T-cell (primary cell): ENCODE measurements around the gene EEPD1. TPM values are rescaled to one million over a fixed set of nuclear protein-coding genes. Genes with fewer than 3 reads are reported as not detected.

Experiments used
- ATAC-seq, 4 experiments: fragments of 200-7000 bp in 3 of 4; fragments of 150-1000 bp in 1 of 4; cut with Tn5 transposase; replicated peaks in 1 of 4; 1 replicate in 3 of 4; 2 replicates in 1 of 4; pipeline ENCODE4 v1.10.0; 2021; ENCODE audit warnings: moderate library complexity in 3 of 4, mild to moderate bottlenecking in 2 of 4, moderate number of reproducible peaks in 1 of 4
- CTCF ChIA-PET, 2 donors: fragments of 300-600 bp; sonication (Branson Sonifier 250); formaldehyde crosslinking; loops; one replicate each; lab custom pipeline; 2022; ENCODE audit warnings: antibody characterized with exemption in 2 of 2; lab: Charles Lee
- POLR2A ChIA-PET, 2 donors: fragments of 300-600 bp; sonication (Branson Sonifier 250); formaldehyde crosslinking; loops; one replicate each; lab custom pipeline; 2022; ENCODE audit warnings: antibody characterized with exemption in 2 of 2; lab: Charles Lee
- DNase-seq, 35 experiments: peaks; one replicate each; pipeline versions ENCODE4 v3.0.0 to v3.0.0-alpha.2; 2013 to 2023
- H3K27ac ChIP-seq: one replicate; pipeline ENCODE4 v1.5.1; 2013; ENCODE audit warnings: low read length
- H3K27me3 ChIP-seq, 2 experiments: replicated peaks in 1 of 2; 1 replicate in 1 of 2; 2 replicates in 1 of 2; pipeline versions ENCODE4 v1.6.1 to v1.7.0; 2013; ENCODE audit warnings: low read length in 1 of 2, mixed read lengths in 1 of 2; ENCODE audit not compliant: control insufficient read depth in 2 of 2, insufficient read depth in 2 of 2; ENCODE audit errors: extremely low read depth in 1 of 2
- H3K36me3 ChIP-seq, 2 donors: 1 replicate in 1 of 2; 2 replicates in 1 of 2; pipeline versions ENCODE4 v1.6.1 to v1.7.0; 2013; ENCODE audit warnings: low read length in 1 of 2; ENCODE audit not compliant: control insufficient read depth in 2 of 2, insufficient read depth in 1 of 2; ENCODE audit errors: extremely low read depth in 1 of 2
- H3K4me1 ChIP-seq, 2 experiments: 1 replicate in 1 of 2; 2 replicates in 1 of 2; pipeline versions ENCODE4 v1.6.1 to v1.7.0; 2013; ENCODE audit warnings: low read length in 2 of 2, mixed read lengths in 1 of 2; ENCODE audit not compliant: insufficient read depth in 2 of 2, control insufficient read depth in 1 of 2; ENCODE audit errors: extremely low read depth in 1 of 2
- H3K4me3 ChIP-seq, 2 donors: 1 replicate in 1 of 2; 2 replicates in 1 of 2; pipeline versions ENCODE4 v1.5.1 to v1.7.0; 2013; ENCODE audit warnings: mild to moderate bottlenecking in 2 of 2, low read length in 1 of 2, moderate library complexity in 1 of 2; ENCODE audit not compliant: control insufficient read depth in 1 of 2; ENCODE audit errors: extremely low read depth in 1 of 2
- H3K9me3 ChIP-seq: 2 replicates; pipeline ENCODE4 v1.7.0; 2013
- H3K27ac Mint-ChIP-seq, 2 donors: one replicate each; pipeline ENCODE4 v1.8.0; 2020 to 2021; ENCODE audit warnings: mild to moderate bottlenecking in 2 of 2, mixed read lengths in 2 of 2
- H3K27me3 Mint-ChIP-seq, 2 donors: one replicate each; pipeline ENCODE4 v1.8.0; 2021 to 2022; ENCODE audit warnings: mixed read lengths in 2 of 2
- H3K36me3 Mint-ChIP-seq: one replicate; pipeline ENCODE4 v1.8.0; 2021; ENCODE audit warnings: mixed read lengths
- H3K4me1 Mint-ChIP-seq, 3 donors: one replicate each; pipeline ENCODE4 v1.8.0; 2020 to 2022; ENCODE audit warnings: mixed read lengths in 3 of 3, mild to moderate bottlenecking in 1 of 3
- H3K4me3 Mint-ChIP-seq, 3 donors: one replicate each; pipeline ENCODE4 v1.8.0; 2020 to 2022; ENCODE audit warnings: mild to moderate bottlenecking in 3 of 3, mixed read lengths in 3 of 3, moderate library complexity in 3 of 3
- H3K9me3 Mint-ChIP-seq, 3 donors: one replicate each; pipeline ENCODE4 v1.8.0; 2020 to 2022; ENCODE audit warnings: mixed read lengths in 3 of 3
- WGBS: methylation state at CpG from one replicate; pipeline ENCODE4 v1.1.5; 2013; ENCODE audit warnings: missing lambda C conversion rate; ENCODE audit not compliant: insufficient coverage; 5-methylcytosine and 5-hydroxymethylcytosine counted together
- total RNA-seq, 35 experiments: library from RNA in 6 of 35; stranded (reverse) in 6 of 35; fragments of 120-200 nt in 1 of 35; gene quantifications; one replicate each; pipeline versions ENCODE4 v1.2.1 to v1.2.4 and lab custom pipeline; 2013 to 2026

The EEPD1 gene
- total RNA-seq, 5 donors from 2014 or later (not counting 1 experiment from before 2014, with no cell fraction given) = 2.7 to 16.2 (median 4.2) TPM

- H3K9me3 Mint-ChIP-seq = no peaks in the 10 kb centered on the region
- H3K27ac Mint-ChIP-seq = no peak overlapping the region
- H3K4me3 Mint-ChIP-seq = no peak overlapping the region
- no peaks in the 10 kb centered on the region for H3K27me3 ChIP-seq
- H3K36me3 Mint-ChIP-seq = no peaks in the 10 kb centered on the region
- no peaks in the 10 kb centered on the region for H3K36me3 ChIP-seq
- DNase-seq (no peak), ATAC-seq (no peak)
- 83% methylated on average over 5 of the region's 7 CpGs for WGBS
- ChIA-PET CTCF (interaction anchor here in 1 of 2 donors (0.6 kb wide), 1 partner anchor 128 kb away, joined by 4 read pairs; no protein-coding TSS in a partner anchor), POLR2A (no interaction called here)
- no peaks in the 10 kb centered on the region for H3K9me3 ChIP-seq
- no peak overlapping the region for H3K4me3 ChIP-seq
- no peaks in the 10 kb centered on the region for H3K27me3 Mint-ChIP-seq
- no peak overlapping the region for H3K27ac ChIP-seq
- no peaks in the 10 kb centered on the region for H3K4me1 Mint-ChIP-seq
- no peaks in the 10 kb centered on the region for H3K4me1 ChIP-seq
Observed at GRCh38 chr7:36191292-36191920, 38.4 kb downstream of the EEPD1 start.

GRCh38 chr7:36192053-36192824 lies 39.2 kb downstream of the EEPD1 start:
- no peaks in the 10 kb centered on the region for H3K4me1 Mint-ChIP-seq

GRCh38 chr7:36192877-36193276 lies 39.8 kb downstream of the EEPD1 start:
- Mint-ChIP-seq H3K36me3 (no peaks in the 10 kb centered on the region), H3K4me3 (no peak overlapping the region), H3K27ac (no peak overlapping the region), H3K9me3 (no peaks in the 10 kb centered on the region), H3K4me1 (peaks cover 0 to under 1% (median 0%) of the 10 kb centered on the region in 3 donors), H3K27me3 (no peaks in the 10 kb centered on the region)
- no peak for DNase-seq
- WGBS = 94% methylated on average over 7 of the region's 7 CpGs
- Histone ChIP-seq H3K9me3 (no peaks in the 10 kb centered on the region), H3K36me3 (no peaks in the 10 kb centered on the region), H3K27me3 (no peaks in the 10 kb centered on the region), H3K4me3 (no peak overlapping the region), H3K4me1 (no peaks in the 10 kb centered on the region), H3K27ac (no peak overlapping the region)
- POLR2A ChIA-PET = no interaction called here
- ATAC-seq = no peak
- CTCF ChIA-PET = no interaction called here

More at GRCh38 chr7:36192053-36192824, 39.2 kb downstream of the EEPD1 start:
- H3K9me3 ChIP-seq = no peaks in the 10 kb centered on the region
- no peaks in the 10 kb centered on the region for H3K9me3 Mint-ChIP-seq
- no peak for ATAC-seq
- H3K4me1 ChIP-seq = no peaks in the 10 kb centered on the region
- H3K27me3 Mint-ChIP-seq = no peaks in the 10 kb centered on the region
- peak in 1 of 35 experiments; percentile 14 for DNase-seq
- ChIA-PET POLR2A (no interaction called here), CTCF (no interaction called here)
- 57% methylated on average over 5 of the region's 11 CpGs for WGBS
- H3K36me3 ChIP-seq = no peaks in the 10 kb centered on the region
- H3K27me3 ChIP-seq = no peaks in the 10 kb centered on the region
- H3K27ac ChIP-seq = no peak overlapping the region
- H3K4me3 ChIP-seq = no peak overlapping the region
- H3K27ac Mint-ChIP-seq = no peak overlapping the region
- H3K4me3 Mint-ChIP-seq = no peak overlapping the region
- no peaks in the 10 kb centered on the region for H3K36me3 Mint-ChIP-seq

- Histone ChIP-seq H3K27ac (no peak overlapping the region), H3K4me3 (no peak overlapping the region), H3K27me3 (no peaks in the 10 kb centered on the region), H3K4me1 (peaks cover 11 to 18% of the 10 kb centered on the region in 2 experiments), H3K9me3 (no peaks in the 10 kb centered on the region), H3K36me3 (peaks cover 0 to 3% of the 10 kb centered on the region in 2 donors)
- Mint-ChIP-seq H3K4me1 (peaks cover 20 to 40% (median 35%) of the 10 kb centered on the region in 3 donors), H3K9me3 (no peaks in the 10 kb centered on the region), H3K27me3 (no peaks in the 10 kb centered on the region), H3K36me3 (no peaks in the 10 kb centered on the region), H3K4me3 (no peak overlapping the region), H3K27ac (peak overlapping the region in 1 of 2 donors; percentile 70)
- no peak for ATAC-seq
- no peak for DNase-seq
- ChIA-PET POLR2A (interaction anchor here in 1 of 2 donors (0.7 kb wide), 3 partner anchors 39 to 193 kb away, joined by 6 to 11 read pairs (median 7); no protein-coding TSS in a partner anchor), CTCF (interaction anchor here (0.6 to 0.7 kb wide), 3 partner anchors 774 to 870 kb away, joined by 3 to 4 read pairs (median 4); no protein-coding TSS in a partner anchor)
- 65% methylated on average over 2 of the region's 4 CpGs for whole genome bisulfite sequencing
Observed at GRCh38 chr7:36198854-36199266, 45.8 kb downstream of the EEPD1 start.

- POLR2A ChIA-PET = no interaction called here
- H3K4me3 Mint-ChIP-seq = no peak overlapping the region
- ATAC-seq = no peak
Observed at GRCh38 chr7:36199329-36199728, 46.3 kb downstream of the EEPD1 start.

GRCh38 chr7:36201122-36201723 lies 48.2 kb downstream of the EEPD1 start:
- H3K9me3 Mint-ChIP-seq = no peaks in the 10 kb centered on the region
- peaks cover 0 to 3% of the 10 kb centered on the region in 2 donors for H3K36me3 ChIP-seq
- WGBS = 94% methylated on average over 2 of the region's 5 CpGs
- DNase-seq (no peak), ATAC-seq (no peak)
- no peak overlapping the region for H3K4me3 ChIP-seq
- no peaks in the 10 kb centered on the region for H3K27me3 Mint-ChIP-seq
- POLR2A ChIA-PET = interaction anchor here in 1 of 2 donors (0.5 kb wide), 1 partner anchor 37 kb away, joined by 3 read pairs; no protein-coding TSS in a partner anchor
- H3K27ac ChIP-seq = no peak overlapping the region
- H3K4me1 Mint-ChIP-seq = peaks cover 20 to 50% (median 42%) of the 10 kb centered on the region in 3 donors
- no peaks in the 10 kb centered on the region for H3K9me3 ChIP-seq
- CTCF ChIA-PET = no interaction called here
- no peaks in the 10 kb centered on the region for H3K27me3 ChIP-seq
- H3K4me3 Mint-ChIP-seq = no peak overlapping the region
- peaks cover 13 to 23% of the 10 kb centered on the region in 2 experiments for H3K4me1 ChIP-seq
- H3K27ac Mint-ChIP-seq = peak overlapping the region; percentile 58 to 70
- no peaks in the 10 kb centered on the region for H3K36me3 Mint-ChIP-seq

More at GRCh38 chr7:36199329-36199728, 46.3 kb downstream of the EEPD1 start:
- Mint-ChIP-seq H3K36me3 (no peaks in the 10 kb centered on the region), H3K27ac (peak overlapping the region in 1 of 2 donors; percentile 70), H3K27me3 (no peaks in the 10 kb centered on the region), H3K4me1 (peaks cover 20 to 44% (median 37%) of the 10 kb centered on the region in 3 donors), H3K9me3 (no peaks in the 10 kb centered on the region)
- H3K27me3 ChIP-seq = no peaks in the 10 kb centered on the region
- peaks cover 11 to 22% of the 10 kb centered on the region in 2 experiments for H3K4me1 ChIP-seq
- CTCF ChIA-PET = no interaction called here
- no peak overlapping the region for H3K27ac ChIP-seq
- WGBS = no CpG with 5 or more reads among the region's 1 CpG
- no peak overlapping the region for H3K4me3 ChIP-seq
- no peaks in the 10 kb centered on the region for H3K9me3 ChIP-seq
- peaks cover 0 to 3% of the 10 kb centered on the region in 2 donors for H3K36me3 ChIP-seq
- no peak for DNase-seq
